IMR-90 (cell line): Measurements from ENCODE around the gene TP53TG5.
A peak's percentile ranks its signal among the peaks of the same experiment; 100 is the strongest.

Experiments used
- MAFK ChIP-seq: IDR thresholded peaks from 2 replicates; pipeline ENCODE4 v1.6.1; 2012; ENCODE audit warnings: low read depth, low read length, improper control_type of control experiment
- MXI1 ChIP-seq: IDR thresholded peaks from 2 replicates; pipeline ENCODE4 v1.6.1; 2012; ENCODE audit warnings: low read depth, mild to moderate bottlenecking, low read length, moderate library complexity, borderline replicate concordance
- NFE2L2 ChIP-seq: fragments of 150-350 bp; IDR thresholded peaks from 2 replicates; pipeline ENCODE4 v1.6.1; 2016; ENCODE audit warnings: low read depth, mild to moderate bottlenecking, low read length
- POLR2A ChIP-seq: IDR thresholded peaks from 2 replicates; pipeline ENCODE4 v1.6.1; 2012; ENCODE audit warnings: mild to moderate bottlenecking, low read depth, low read length
- RAD21 ChIP-seq: IDR thresholded peaks from 2 replicates; pipeline ENCODE4 v1.6.1; 2012; ENCODE audit warnings: low read length, improper control_type of control experiment
- SMC3 ChIP-seq: fragments of 150-350 bp; IDR thresholded peaks from 2 replicates; pipeline ENCODE4 v1.6.1; 2016; ENCODE audit warnings: low read depth, mild to moderate bottlenecking, antibody characterized with exemption, low read length, moderate library complexity
- TF ChIP-seq, protein P1 (sequence below): conservative IDR thresholded peaks from 2 replicates; pipeline ENCODE4 v1.5.1; 2012; ENCODE audit warnings: mild to moderate bottlenecking, low read depth, low read length, improper control_type of control experiment
- TF ChIP-seq, protein P2 (sequence below): fragments of 150-350 bp; IDR thresholded peaks from 2 replicates; pipeline ENCODE4 v1.6.1; 2017; ENCODE audit warnings: mild to moderate bottlenecking, antibody characterized with exemption, low read length, low read depth
- TF ChIP-seq, protein P3 (sequence below): fragments of 150-350 bp; IDR thresholded peaks from 2 replicates; pipeline ENCODE4 v1.6.1; 2016; ENCODE audit warnings: low read depth, mild to moderate bottlenecking, low read length, moderate library complexity, borderline replicate concordance

DNA sequence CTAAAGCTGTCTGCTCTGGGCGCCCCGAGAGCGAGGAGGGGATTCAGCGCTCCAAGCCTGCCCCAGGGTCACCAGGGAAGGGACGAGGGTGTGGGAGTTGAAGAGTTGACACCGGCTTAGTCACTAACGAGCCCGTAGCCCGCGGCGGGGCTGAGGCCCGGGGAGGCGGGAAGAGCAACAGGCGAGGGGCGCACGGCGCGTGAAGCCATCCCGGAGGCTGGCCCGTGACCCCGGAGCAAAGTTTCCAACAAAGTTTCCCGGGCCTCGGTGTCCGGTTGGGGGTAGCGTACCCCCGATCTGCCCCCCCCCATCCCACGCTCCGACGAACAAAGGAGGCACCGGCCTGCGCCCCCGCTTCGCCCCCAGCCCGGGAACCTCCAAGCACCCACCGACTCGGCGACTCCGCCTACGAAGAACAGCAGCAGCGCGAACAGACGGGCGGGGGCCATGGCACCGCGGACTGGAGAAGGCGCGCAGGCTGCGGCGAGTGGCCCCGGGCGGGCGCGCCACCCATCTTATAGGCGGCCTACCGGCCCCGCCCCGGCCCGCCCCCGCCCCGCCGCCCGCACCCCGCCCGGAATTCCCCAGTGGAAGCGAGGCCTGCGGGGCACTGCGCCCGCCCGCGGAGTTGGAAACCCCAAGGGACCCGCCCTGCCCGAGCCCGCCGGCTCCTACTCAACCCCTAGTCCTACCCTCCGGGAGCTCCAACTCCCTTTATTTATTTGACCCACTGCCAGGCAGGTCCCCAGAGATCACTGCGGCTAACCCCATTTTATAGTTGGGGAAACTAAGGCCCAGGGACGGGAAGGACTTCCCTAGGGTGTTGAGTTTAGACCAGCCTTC, 30.0 kb downstream of the TP53TG5 start, which contains the start of gene SDC4:
- TF ChIP-seq, protein P1, sequence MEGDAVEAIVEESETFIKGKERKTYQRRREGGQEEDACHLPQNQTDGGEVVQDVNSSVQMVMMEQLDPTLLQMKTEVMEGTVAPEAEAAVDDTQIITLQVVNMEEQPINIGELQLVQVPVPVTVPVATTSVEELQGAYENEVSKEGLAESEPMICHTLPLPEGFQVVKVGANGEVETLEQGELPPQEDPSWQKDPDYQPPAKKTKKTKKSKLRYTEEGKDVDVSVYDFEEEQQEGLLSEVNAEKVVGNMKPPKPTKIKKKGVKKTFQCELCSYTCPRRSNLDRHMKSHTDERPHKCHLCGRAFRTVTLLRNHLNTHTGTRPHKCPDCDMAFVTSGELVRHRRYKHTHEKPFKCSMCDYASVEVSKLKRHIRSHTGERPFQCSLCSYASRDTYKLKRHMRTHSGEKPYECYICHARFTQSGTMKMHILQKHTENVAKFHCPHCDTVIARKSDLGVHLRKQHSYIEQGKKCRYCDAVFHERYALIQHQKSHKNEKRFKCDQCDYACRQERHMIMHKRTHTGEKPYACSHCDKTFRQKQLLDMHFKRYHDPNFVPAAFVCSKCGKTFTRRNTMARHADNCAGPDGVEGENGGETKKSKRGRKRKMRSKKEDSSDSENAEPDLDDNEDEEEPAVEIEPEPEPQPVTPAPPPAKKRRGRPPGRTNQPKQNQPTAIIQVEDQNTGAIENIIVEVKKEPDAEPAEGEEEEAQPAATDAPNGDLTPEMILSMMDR, result no peak
- no peak for TF ChIP-seq NFE2L2
- no peak for TF ChIP-seq MAFK
- no peak for TF ChIP-seq MXI1
- TF ChIP-seq POLR2A, result peak; percentile 99
- no peak for TF ChIP-seq RAD21
- no peak for TF ChIP-seq SMC3
- TF ChIP-seq, protein P2, sequence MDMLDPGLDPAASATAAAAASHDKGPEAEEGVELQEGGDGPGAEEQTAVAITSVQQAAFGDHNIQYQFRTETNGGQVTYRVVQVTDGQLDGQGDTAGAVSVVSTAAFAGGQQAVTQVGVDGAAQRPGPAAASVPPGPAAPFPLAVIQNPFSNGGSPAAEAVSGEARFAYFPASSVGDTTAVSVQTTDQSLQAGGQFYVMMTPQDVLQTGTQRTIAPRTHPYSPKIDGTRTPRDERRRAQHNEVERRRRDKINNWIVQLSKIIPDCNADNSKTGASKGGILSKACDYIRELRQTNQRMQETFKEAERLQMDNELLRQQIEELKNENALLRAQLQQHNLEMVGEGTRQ, result no peak
- TF ChIP-seq, protein P3, sequence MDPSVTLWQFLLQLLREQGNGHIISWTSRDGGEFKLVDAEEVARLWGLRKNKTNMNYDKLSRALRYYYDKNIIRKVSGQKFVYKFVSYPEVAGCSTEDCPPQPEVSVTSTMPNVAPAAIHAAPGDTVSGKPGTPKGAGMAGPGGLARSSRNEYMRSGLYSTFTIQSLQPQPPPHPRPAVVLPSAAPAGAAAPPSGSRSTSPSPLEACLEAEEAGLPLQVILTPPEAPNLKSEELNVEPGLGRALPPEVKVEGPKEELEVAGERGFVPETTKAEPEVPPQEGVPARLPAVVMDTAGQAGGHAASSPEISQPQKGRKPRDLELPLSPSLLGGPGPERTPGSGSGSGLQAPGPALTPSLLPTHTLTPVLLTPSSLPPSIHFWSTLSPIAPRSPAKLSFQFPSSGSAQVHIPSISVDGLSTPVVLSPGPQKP, result no peak
